NCI-H345 treated with DMSO at 0.1 percent for 48 hours (cell line): ENCODE results near the gene MACROD2.
"Not testable (repeated sequence)": the region's sequence is repeated elsewhere in the genome, so short reads cannot be mapped to it uniquely, and the experiment has no call there.

Experiments used
- DNase-seq: peaks from one replicate; lab custom pipeline; 2025; ENCODE audit not compliant: unreplicated experiment; lab: John Stamatoyannopoulos, UW

Gene MACROD2

DNA sequence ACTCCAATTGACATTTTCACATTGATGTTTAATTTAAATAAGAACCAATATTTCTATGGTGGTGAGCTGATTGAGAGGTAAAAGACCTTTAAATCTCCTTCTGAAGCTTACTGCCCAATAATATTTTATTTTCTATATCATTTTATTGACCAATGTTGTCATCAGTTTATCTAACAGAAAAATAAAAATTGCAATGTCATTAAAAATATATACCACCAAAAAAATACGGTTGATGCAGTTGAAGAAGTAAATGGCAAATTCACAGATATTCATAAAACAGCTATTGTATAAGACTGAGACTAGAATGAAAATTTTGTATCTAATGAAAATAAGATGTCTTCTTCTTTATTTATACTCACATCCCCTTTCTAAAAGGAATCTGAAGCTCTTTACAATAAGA is 1375.1 kb downstream of the MACROD2 start:
- DNase-seq: no peak

DNA sequence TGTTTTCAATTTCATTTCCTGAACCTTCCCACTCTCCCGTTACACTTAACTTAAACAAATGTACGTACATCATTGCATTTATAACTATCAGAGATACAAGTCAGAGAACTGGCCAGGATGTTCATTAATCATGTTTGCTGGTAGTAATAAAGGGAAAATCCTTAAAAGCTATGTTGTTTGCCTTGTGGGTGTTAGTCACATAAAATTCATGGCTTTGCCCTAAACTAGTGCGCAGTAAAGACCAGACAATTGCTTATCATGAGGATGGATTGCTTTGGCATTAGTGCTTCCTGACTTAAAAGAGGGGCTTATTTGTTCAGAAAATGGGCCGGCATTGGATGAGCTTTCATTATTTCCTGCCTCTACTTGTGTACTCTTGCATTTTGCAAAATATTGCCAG is 1379.4 kb downstream of the MACROD2 start:
- DNase-seq: no peak

DNA sequence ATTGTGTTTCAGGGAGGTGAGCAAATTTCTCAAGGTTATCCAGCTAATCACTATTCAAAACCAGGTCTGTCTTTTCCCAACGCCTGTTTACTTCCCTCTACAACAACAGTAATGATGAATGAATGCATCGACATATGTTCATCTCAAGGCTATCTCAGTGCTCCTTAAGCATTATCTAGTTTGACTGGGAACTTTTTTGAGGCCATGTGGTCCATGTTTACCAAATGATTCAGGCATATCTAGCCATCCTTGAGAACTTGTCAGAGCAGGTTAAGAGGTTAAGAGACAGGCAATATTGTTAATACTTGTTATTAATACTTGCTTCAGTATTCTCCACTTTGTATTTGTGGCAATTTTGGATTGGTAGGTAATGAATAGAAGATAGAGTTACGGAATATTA is 1380.5 kb downstream of the MACROD2 start:
- no peak for DNase-seq

DNA sequence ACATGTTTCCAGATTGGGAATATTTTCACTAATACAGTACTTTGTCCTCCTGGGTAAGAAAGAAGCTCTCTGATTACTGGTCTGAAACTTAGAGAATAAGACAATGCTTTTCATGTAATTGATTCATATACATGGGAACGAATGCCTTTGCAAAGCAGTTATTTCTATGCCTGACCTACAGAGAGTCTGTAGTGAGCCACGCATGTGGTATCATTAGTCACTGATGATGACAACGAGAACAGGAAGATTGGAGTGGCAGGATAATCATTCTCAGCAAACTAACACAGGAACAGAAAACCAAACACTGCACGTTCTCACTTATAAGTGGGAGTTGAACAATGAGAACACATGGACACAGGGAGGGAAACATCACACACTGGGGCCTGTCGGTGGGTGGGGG is 1382.3 kb downstream of the MACROD2 start:
- DNase-seq: not testable (repeated sequence)

DNA sequence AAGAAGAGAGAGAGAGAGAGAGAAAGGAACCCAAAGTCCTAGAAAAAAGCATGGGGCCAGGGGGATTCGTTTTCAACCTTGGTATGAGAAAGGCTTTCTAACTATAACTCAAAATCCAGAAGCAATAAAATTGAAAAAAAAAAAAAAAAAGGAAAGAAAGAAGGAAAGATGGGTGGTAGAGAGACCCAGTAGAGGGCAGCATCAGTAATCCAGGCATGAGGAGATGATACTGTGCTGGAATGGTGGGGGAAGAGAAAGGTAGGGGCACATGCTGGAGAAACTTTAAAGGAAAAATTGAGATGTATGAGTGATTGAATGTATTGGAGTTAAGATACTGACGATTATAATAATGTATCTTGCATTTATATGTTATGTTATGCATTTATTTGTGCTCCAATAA is 1382.8 kb downstream of the MACROD2 start:
- DNase-seq: no peak

DNA sequence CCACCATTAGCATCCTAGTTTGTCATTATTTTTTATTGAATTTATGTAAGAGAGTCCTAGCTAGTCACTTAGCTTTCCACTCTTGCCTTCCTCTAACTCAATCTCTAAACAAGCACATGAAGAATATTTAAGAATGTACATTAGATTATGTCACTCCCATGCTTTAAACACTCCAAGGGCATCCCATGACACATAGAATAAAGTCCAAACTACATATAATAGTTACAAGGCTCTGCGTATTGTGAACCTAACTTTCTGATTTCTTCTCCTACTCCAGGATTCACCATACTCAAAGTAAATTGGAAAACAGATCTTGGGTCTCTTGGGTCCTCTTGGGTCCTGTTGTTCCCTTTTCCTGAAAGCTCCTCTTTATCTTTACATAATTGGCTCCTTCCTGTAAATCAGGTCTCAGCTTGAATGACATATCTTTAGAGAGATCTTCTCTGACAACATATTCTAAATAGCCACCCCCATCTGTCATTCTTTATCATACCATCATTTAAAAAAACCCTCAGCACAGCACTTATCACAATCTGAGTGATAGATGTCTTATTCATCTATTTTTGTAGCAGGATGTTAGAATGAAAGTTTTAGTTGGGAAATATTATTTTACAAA is 1384.5 kb downstream of the MACROD2 start:
- no peak for DNase-seq

DNA sequence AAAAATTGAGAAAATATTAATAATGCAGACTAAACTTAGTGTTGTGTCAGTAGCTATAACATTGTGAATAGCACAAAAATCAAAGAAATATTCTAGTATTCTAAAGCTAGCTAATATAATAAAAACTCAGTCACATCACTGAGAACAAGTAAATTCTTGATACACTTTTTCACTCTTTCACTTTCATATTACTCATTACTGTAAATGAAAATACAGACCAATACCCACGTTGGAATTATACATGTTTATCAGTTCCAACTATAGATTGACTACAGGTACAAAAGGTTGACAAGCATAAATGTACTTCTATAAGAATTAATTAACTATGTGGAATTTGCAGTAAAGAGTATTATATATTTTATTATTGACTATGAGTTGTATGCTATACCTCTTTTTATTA is 1385.5 kb downstream of the MACROD2 start:
- DNase-seq: no peak

DNA sequence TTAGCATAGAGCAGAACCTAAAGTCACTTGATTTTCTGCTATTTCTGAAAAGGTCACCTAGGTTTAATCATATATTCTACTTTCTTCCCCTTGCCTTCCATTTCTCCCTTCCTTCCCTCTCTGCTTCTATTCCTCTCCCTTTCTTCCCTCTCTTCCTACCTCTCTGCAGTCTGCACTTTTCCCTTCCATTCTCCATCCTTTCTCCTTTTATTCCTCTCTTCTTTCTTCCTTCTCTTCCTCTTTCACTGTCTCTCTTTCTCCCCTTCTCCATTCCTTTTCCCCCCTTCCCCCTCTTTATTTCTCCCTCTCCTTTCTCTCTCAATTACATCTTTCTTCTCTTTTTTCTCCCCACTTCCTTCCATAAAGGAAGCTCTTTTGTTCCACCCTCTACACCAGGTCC is 1391.9 kb downstream of the MACROD2 start:
- no peak for DNase-seq

DNA sequence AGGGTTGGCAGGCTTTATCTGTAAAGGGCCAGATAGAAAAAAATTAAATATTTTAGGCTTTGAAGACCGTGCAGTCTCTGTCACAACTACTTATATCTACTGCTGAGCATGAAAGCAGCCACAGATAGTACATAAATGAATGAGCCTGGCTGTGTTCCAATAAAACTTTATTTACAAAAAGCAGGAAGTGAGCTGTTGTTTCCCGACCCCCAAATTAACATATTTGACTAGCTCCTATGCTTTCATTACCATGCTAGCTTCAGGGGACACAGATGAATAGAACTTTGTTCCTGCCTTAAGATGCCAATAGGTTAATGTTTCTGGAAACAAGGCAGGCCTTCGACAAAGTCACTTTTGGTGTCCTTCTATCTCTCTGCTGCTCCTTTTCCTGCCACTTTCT is 1400.1 kb downstream of the MACROD2 start:
- no peak for DNase-seq

DNA sequence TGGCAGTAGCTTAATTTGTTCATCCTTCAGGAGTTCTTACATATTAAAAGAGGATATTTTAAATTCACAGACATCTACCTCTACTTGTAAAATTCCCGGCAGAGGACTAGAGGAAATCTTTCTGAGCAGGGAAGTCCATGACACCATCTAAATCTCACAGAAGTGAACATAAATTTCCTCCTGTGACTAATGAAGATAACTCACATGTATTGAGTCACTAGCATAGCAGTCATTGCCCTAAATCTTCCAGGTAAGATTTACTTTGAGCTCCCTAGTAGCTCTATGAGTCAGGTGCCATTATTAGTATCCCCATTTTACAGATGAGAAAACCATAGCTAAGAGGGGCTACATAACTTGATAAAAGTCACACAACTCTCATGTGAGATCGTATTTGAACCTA is 1400.7 kb downstream of the MACROD2 start:
- no peak for DNase-seq

DNA sequence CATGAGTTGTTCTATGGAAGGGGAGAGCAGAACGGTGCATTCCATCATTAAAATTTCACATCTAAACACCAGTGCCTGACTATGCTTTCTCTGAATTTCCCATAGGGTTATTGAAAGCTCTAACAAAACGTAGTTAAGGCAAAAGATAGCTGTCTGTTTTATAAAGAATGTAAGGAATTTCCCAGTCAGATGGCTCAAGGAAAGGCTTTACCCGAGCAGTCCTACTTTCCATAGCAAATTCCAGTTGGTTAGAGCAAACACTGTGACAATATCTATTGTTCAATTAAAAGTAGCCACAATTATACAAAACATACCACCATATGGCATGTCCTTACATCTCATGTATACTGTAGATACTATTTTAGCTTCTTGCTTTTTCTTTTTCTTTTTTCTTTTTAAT is 1401.6 kb downstream of the MACROD2 start:
- DNase-seq: no peak

DNA sequence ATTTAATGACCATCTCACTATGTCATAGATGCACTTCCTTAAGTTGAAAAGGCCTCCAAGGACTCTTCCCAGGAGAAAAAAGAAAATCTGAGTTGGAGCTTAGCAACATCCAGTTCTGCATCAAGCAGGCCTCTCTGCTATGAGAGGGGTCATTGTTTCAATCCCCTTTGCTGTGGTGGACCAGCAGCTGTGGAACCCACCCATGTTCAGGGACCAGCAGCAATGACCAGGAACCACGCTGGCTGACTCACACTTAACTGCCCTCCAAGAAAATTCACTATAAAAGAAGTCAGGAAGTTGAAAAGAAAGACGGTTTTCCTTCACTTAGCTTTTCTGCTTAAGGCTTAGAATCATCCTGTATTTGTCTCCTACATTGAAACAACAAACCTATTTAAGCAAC is 1404.5 kb downstream of the MACROD2 start:
- no peak for DNase-seq

DNA sequence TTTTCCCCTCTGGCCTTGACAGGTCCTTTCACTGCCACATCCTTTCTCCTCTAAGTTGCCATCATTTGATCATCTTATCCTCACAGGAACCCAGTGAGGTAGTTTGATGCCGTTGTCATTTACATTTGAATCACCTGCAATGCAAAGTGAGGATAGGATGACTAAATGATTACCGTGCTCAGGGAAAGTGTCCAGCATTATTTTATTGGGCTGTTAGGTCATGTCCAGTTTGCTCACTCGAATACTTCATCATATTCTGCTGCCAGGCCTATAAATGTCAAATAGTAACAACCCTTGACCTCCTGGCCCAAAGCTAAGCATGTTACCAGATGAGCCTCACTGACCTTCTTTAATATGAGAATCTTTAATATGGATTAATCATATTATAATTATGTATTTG is 1410.8 kb downstream of the MACROD2 start:
- no peak for DNase-seq

DNA sequence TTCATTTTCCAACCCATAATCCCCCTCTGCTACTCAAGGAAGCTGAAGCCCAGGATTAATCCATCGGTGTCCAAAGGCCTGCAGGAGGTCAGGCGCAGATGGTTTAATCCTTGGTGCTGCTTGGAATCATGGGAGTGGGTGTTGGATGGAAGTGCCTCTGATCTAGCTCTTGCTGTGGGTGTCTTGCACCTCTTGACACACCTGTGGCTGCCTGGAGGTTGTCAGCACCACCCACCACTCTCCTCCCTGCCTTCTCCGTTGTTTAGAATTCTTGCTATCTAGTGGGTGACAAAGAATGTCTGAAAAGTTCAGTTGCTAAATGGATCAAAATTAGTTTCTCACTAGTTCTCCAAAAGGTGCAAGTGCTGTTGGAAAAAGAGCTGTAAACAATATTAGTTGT is 1416.5 kb downstream of the MACROD2 start:
- no peak for DNase-seq

DNA sequence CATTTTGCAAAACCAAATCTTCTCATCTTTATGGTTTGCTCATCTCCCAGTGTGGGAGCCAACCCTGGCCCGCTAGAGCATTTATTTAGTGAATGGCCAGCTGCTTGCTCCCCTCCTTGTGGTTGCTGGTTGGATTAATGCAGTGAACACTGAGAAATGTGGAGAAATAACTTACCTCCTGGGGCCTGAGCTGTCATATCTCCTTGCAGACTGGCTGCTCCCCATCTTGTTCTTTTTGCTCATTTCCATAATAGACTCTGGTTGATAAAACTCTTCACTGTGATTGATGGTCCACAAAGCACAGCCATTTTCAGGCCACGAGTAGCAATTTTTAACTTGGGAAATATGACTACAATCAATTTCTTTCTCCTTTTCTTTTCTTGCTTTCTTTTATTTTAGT is 1420.6 kb downstream of the MACROD2 start:
- DNase-seq: no peak

DNA sequence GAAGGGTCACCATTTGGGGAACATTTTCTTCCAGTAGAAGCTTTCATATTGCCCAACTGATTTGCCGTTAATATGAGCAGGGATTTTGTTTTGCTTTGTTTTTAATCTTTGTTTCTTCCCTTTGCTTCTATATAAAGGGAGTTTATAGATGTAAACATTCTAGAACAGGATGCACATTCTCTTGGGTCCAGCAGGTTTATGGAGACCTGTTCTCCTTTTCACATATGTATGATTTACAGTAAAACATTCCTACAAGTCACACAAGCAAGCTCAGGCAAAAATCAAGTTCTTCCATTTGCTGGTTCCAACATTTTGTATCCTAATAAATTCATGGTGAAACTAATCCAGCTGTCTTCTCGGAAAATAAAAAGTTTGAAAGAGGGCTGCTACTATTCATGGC is 1424.5 kb downstream of the MACROD2 start:
- DNase-seq: no peak

DNA sequence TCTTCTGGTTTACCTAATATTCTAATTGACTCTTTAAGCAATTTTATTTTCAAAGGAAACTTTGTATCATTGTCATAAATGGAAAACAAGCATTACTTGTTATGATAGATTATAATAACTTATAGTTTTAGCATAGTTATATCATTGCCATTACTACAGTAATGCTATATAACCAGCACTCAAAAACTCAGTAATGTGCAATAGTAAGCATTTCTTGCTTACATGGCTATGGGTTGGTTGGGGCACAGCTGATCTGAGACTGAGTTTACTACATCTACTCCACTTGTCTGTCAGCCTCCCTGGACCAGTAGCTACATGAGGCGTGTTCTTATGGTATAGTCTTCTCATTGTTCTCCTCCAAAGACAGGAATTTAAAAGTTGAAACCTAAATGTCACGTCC is 1427.7 kb downstream of the MACROD2 start:
- DNase-seq: no peak

DNA sequence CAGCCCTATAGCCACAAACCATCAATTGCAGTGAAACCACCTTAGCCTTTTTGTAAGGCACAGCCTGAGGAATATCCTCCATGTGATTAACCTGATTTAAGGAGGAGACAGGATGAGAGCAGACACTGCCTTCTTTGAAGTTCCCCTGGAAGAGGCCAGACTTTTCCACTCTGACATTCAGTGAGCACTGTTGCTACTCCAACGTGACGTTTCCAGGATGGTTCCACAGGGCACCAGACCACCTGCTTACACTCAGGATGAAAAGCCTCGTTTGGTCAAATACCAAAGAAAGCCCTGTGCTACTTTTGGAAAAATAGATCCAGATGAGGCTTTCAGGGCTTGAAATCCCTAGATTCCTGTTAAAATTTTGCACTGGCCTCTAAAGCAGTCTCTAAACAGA is 1444.2 kb downstream of the MACROD2 start:
- no peak for DNase-seq

DNA sequence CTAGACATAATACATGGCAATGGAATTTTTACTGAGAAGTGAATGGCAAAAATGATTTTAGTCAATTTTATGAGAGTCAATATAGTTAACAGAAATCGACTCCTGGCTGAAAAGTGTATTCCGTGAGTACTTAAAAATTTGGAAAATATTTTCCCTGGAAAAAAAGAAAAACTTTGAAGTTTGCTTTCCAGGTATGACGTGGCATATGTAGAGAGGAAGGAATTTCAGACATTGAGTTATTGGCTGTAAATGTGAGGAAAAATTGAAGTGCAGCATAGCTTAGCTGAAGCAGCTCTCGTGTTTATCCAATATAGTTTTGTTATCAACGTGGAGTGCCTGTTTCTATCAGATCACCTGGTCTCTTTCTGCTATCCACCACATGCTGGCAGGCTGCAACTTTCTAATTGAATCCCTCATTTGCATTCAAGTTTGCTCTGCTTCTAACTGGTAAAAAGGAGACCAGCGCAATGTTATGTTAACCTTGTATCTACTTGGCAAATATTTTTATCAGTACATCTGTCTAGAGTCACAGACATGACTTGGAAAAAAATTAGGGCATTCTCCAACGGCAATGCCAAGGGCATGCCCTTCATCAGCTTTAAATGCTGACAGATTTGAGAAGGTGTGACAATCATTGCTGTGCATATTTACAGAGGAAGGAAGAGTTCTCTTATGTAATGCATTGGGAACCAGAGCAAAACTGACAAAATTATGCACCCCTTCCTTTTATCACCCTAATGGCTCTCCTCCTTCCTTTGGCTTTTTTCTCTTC is 1444.9 kb downstream of the MACROD2 start:
- no peak for DNase-seq

DNA sequence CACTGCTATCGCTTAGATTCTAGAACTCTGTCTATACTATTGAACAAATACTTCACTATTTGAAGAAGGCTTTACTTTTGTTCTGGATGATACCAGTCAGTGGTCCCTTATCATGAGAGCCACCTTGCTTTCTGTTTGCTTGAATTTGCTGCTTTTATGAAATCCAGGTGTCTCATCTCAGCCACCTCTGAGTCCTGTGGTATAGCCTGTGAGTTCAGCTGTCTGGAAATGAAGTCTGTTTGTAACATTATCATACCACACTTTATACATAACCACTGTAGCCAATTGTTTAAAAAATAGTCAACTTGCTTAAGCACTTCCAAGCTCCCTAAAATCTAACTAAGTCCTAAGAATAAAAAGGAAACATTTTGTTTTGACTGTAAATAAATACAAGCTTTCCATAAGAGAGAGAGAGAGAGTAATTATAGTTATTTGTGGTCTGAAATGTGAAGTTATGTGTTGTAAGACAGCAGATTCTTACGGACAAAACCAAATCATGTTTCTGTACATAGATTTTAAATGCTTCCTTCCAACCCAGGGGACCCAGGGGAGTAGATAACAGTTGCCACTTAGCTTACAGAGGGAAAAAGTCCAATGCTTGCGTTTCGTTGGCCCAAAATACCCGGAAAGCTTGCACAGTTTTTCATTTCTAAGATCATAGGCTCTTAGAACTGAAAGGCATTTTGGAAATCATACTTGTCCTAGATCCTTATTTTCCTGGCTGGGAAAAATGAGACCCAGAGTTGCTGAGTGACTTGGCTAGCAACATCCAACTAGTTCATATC is 1449.9 kb downstream of the MACROD2 start:
- DNase-seq: no peak

DNA sequence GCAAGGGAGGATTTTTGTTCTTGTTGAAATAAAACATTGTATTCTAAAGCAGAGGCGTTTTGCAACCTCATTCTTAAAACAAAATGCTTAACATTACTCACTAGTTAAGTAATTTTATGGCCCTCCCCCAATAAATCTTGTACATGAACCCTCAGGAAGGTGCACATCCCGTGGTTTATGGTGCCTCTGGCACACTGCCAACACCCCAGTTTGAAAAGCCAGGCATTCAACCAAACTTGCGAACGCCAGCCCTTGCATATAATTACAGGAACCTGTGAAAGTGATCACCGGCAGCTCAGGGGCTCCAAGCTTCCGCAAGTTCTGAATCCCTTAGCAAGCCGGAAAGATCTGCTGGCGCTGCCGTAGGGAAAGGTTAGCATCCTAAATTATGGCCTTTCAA is 1451.1 kb downstream of the MACROD2 start:
- no peak for DNase-seq

DNA sequence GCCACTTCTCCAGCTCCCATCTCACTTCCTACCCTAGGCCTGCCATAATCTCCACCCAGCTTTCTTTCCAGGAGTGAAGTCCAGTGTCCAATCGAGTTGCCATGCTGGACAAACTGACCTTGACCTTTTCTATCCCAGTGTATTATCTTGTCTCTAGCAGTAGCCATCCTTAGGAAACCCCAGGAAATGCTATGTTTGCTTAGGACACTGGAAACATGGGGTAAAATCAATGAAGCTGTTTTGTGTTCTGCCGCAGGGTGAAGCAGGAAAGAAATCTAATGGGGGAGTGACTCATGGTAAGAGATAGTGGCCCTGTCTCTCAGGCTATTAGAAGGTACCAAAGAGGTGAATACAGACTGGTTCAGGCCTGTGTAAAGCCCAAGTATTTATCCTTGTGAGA is 1452.2 kb downstream of the MACROD2 start:
- DNase-seq: no peak
